GM19438 (cell line): ENCODE data around the gene EHBP1.
"Not testable (repeated sequence)": the region's sequence is repeated elsewhere in the genome, so short reads cannot be mapped to it uniquely, and the experiment has no call there.

Experiments
- ATAC-seq: cut with Tn5 transposase; IDR thresholded peaks from one replicate; pipeline ENCODE4 v1.9.1; 2021; ENCODE audit warnings: low read depth; ENCODE audit not compliant: unreplicated experiment

EHBP1 gene

DNA sequence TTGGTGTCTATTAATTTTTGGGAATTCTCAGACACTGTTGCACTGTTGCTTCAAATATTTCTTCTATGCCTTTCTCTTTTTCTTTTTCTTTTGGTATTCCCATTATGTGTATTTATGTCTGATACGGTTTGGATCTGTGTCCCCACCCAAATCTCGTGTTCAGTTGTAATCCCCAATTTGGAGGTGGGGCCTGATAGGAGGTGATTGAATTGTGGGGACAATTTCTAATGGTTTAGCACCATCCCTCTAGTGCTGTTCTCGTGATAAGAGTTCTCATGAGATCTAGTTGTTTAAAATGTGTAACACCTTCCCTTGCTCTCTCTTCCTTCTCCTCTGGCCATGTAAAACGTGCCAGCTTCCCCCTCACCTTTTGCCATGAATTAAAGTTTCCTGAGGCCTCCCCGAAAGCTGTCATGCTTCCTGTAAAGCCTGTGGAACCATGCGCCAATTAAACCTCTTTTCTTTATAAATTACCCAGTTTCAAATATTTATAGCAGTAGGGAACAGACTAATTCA lies 26.8 kb downstream of the EHBP1 start:
- no peak for ATAC-seq

DNA sequence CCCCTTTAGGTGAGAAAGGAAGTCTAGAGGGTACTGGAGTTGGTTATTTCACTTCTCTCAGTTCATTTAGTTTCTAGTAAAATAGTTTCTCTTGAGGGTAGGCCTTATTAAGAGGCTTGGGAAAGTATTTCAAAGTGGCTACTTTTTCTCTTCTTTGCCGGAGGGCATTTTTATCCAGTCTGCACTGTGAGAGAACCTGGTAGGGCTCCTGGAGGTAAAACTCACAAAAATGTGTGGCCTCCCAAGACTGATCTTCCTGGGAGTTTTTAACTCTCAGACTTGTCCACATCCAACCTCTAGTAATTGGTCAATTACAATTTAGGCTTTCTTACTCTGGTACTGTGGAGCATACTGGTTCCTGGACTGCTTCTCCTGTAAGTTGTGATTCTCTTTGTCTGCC lies 28.0 kb downstream of the EHBP1 start:
- ATAC-seq, result no peak

DNA sequence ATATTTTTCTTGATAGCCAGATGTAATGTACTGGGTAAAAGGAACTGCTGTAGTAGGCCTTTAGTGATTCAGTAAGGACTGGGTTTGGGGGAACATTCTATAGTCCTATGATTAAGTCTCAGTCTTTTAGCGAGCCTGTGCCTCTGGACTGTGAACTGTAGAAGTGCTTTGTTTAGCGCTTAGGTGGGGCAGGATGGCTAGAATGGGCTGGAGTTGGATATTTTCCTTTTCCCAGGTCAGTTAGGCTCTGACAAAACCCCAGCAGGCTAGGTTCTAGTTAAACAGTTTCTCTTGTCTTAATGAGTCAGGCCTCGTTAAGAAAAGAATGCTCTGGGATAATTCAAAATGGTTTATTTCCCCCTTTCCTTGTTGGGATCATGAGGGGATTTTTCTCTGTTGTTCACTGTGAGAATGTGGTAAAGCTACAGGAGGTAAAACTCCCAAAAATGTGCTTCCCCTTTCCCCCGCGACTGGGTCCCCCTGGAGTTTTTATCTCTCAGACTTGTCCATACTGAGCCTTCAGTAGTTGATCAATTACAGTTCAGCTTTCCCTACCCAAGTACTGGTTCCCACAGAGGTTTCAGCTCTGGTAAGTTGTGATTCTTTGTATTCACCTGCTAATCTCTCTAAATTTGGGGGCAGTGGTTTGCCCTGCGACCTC lies 31.5 kb downstream of the EHBP1 start:
- ATAC-seq, result no peak

DNA sequence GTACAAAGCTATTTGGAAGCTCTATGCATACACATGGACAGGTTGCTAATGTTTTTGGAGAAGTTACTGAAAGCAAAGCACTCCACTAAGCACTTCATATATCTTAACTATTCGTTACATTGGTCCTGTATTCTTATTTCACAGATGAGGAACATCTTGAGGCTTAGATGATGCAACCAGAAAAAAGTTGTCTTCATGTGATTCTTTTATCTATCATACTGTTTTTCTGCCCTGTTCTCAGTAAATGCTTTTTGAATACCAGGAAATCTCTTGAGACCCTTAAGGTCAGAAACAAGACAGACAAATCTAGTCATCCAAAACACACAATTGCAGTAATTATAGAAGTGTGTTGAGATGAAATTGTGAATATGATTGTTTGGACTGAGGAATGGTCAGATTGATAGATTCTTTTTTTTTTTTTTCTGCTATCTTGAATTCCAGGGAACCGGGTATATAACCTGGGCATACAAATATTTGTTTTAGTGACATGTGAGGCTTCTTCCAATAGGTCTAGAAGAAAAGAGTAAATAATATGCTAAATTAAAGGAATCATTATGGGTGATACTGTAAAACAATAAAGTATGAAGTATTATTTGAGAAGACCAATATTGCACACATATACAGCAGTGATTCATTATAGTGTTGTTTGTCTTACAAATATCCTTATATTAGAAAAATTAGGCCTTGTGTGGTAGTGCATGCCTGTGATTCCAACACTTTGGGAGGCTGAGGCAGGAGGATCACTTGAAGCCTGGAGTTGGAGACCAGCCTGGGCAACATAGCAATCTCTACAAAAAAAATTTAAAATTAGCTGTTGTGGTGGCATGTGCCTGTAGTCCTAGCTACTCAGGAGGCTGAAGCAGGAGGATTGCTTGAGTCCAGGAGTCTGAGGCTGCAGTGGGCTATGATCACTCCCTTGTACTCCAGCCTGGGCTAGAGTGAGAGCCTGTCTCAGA lies 33.7 kb downstream of the EHBP1 start:
- ATAC-seq, result no peak

DNA sequence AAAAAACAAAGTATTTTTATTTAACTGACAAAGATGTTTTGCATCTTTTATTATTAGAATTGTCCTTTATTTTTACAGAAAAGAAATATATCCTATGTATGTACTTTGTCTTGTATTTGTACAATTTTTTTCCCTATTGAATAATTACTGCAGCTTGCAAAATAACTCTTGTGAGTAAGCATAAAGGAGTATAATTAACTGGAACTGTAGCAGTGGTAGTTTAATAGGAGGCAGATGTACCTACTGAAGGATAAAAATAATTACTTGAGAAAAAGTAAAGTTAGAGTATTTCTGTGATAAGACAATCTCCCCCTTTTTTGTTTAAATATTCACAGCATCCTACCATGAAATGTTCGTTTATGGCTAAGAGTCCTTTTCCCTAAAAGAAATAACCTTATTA lies 34.7 kb downstream of the EHBP1 start:
- no peak for ATAC-seq

DNA sequence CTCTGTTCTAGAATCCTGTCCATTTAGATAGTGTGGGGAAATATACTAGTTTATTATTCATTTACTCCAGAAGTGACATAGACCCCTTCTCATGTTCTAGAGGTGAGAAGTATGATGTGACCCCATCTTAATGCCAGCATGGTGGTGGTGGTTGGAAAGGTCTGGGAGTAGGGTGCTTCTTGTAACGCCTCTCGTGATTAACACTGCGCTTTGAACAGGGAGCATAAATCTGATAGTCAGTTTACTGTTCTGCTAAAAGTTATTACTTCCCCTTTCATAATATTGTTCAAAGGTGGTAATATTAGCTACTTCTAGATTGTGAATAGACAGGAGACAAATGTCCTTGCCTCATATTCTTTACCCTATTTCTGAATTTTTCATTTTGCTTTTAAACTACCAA lies 35.6 kb downstream of the EHBP1 start:
- ATAC-seq, result no peak

DNA sequence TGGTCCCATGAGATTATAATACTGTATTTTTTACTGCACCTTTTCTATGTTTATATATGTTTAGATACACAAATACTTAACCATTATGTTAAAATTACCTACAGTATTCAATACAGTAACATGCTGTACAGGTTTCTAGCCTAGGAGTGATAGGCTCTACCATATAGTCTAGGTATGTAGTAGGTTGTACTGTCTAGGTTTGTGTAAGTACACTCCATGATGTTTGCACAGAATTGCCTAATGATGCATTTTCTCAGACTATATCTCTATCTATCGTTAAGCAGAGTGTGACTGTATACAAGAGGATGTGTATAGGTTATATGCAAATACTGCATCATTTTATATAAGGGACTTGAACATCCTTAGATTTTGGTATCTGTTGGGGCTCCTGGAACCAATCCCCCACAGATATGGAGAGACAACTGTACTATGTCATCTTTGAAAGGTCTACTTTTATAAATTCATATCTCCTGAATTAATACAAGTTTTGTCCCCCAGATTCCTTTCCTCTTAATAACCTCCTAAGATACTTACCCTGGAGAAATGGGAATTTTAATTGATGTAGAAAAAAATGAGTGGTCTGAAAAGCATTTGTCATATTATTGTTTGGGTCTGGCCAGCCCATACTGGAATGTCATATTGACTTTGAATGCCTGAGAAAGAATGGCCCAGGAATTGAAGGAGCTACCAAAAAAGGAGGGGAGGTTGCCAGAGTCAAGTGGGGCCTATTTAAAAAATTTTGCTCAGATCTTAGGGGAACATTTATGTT lies 36.6 kb downstream of the EHBP1 start:
- ATAC-seq, result no peak

DNA sequence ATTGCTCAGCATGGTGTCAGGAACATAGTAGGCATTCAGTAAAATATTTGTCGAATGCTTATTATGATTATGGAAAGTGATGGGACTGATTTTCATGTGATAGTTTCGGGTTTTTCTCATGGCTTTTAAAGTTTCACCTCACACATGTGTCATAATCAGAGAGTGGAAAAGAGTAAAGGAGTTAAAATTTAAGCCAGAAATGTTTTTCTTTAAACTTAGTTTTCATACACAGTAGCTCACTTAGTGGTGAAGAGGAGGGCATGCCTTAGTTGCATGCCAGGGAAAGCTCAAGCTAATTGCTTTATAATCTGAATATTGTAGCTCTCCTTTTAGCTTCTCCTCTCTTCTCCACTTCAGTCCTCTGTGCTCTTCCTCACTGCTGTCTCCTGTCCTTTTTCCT lies 38.0 kb downstream of the EHBP1 start:
- ATAC-seq, result no peak

DNA sequence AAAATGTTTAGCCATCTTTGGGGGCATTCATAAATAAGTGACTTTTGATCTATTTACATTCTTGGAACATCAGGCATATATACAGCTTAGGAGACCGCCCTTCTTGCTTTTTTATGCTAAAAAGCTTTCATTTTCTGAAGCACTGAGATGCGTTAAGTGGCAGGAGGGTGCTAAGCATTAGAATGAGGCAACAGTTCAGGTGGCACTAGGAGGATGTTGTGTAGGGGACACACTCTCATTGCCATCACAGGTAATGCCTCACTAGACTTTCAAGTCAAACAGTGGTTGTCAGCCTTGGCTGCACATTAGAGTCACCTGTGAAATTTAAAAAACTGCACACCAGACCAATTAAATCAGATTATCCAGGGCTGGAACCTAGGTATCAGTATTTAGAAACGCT lies 39.1 kb downstream of the EHBP1 start:
- no peak for ATAC-seq

DNA sequence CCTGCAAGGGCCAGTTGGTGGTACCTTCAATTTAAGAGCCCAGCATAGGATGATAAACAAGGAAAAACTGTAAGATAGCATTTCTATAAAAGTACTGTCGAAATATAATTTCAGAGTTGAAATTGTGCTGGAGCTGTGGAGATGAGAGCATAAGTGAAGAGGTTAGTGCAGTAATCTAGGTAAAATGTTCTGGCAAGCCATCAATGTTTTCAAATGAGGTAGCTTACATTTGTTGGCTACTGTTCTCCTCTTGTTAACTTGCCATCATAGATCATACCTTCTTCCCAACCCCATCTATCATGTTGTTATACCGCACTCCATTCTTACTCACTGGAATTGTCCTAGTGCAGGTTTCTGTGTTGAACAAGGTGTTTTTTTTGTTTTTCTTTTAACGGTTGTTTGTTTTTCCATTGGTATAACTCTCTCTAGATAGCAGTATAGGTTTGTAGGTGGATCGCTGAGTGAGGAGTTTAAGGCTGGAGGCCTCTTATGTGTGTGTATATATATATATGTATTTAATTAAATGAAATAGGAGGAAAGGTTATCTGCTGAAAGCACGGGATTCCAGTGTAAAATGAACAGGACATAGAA lies 40.5 kb downstream of the EHBP1 start:
- no peak for ATAC-seq

DNA sequence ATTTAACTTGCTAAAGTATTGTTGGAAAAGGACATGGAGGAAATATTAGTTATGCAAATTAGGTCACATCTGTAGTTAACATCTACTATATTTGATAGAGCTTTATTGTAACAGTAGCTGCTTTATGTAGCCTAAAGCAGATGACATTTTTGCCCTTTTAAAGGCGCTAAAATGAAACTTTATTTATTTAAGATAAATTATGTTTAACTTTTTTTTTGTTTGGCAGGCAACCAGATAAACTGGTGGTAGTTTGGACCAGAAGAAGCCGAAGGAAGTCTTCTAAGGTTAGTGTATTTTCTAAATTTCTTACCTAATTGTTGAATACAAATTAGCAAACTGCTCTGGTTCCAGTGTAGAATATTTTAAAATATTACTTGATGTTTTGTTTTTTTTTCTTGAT lies 41.7 kb downstream of the EHBP1 start:
- no peak for ATAC-seq

DNA sequence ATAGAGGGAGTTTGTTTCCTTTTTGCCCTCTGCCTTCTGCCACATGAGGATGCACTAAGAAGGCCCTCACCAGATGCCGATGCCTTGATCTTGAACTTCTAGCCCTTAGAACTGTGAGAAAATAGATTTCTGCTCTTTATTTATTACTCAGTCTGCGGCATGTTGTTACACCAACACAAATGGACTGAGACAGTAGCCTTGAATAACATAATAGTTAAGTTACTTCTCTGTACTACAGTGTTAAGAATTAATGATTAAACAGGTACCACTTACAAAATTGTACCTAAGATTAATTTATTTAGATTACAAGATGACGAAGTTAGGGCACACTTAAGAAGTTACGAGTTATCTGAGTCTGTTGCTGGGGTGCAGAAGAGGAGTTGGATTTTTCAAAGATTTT lies 42.4 kb downstream of the EHBP1 start:
- ATAC-seq, result no peak

DNA sequence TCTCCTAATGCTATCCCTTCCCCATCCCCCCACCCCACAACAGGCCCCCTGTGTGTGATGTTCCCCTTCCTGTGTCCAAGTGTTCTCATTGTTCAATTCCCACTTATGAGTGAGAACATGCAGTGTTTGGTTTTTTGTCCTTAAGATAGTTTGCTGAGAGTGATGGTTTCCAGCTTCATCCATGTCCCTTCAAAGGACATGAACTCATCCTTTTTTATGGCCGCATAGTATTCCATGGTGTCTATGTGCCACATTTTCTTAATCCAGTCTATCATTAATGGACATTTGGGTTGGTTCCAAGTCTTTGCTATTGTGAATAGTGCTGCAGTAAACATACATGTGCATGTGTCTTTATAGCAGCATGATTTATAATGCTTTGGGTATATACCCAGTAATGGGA lies 43.6 kb downstream of the EHBP1 start:
- not testable (repeated sequence) for ATAC-seq

DNA sequence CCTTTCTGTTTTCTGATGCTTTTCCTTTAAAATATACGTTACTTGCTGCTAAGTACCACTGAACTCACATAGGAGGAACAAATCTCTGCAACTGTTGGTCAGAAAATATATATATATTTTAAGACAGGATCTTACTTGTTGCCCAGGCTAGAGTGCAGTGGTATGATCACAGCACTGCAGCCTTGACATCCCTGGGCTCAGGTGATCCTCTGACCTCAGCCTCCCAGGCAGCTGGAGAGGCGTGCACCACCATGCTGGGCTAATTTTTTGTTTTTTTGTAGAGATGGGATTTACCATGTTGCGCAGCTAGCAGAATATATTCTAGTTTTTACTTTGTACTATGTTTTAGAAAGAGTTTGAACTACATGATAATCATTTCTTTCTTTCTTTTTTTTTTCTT lies 51.5 kb downstream of the EHBP1 start:
- ATAC-seq, result no peak

DNA sequence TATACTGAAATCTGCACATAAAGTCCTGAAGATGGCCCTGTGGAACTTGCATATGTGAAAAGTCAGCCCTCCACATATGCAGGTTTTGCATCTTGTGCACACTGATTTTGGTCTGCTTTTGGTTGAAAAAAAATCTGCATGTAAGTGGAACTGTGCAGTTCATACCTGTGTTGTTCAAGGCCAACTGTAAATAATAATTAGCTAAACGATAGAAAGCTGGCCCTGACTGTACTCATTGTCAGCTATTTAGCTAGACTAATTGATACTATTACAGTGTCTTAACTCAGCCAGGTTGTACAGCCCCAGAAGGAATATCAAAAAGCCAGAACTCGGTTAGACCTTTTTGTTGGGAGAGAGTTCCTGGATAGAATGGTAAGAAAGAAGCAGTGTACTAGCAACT lies 54.5 kb downstream of the EHBP1 start:
- ATAC-seq, result no peak

DNA sequence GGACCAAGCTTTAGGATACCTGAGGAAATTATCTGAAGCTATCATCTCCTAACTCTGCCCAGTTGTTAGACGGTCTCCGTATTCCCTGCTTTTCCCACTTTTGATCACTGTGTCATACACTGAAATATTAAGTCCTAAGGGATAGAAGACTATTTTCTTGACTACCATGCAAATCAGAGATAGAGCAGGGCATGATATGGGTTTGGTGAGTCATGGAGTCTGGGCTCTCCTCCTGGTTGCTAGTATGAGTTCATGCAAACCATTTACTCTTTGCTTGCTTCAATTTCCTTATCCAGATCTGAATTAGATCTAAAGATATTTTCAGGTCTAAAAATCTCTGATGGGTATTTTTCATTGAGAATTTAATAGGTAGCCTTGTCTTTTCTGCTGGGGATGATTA lies 55.0 kb downstream of the EHBP1 start:
- no peak for ATAC-seq

DNA sequence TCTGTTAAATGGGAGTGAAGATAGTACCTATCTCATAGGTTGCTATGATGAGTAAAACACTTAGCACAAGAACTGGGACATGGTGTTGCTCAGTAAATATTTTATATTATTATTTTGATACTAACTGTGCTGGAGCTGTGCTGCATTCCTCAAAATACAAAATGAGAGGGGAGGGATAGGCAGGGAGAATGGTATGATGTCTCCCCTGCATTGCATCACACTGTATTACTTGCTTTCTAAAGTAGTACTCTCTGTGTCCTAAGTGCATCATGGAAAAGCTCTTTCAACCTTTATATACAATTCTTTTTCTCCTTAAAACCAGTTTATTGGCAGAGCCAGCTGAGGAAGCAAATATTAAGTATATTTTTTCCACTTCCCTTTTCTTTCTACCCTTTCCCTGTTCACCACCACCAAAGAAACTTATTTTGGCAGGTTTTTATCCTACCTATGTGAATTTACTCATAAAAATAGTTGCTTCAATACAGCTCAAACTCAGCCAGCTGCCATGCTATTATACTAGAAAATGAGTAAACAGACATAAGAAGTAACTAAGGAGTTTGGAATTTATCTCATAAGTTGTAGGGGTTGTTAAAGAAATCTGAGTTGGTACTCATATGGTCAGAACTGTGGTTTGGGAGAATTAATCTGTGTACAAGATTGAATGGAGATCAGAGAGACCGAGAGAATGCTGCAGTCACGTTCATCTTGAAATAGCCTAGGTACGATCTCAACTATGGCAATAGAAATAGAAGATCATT lies 60.3 kb downstream of the EHBP1 start:
- ATAC-seq, result no peak

DNA sequence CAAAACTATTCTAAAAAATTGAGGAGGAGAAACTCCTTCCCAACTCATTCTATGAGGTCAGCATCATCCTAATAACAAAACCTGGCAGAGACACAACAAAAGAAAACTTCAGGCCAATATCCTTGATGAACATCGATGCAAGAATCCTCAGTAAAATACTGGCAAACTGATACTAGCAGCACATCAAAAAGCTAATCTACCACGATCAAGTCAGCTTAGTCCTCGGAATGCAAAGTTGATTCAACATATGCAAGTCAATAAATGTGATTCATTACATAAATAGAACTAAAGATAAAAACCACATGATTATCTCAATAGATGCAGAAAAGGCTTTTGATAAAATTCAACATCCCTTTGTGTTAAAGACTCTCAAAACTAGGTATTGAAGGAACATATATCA lies 63.1 kb downstream of the EHBP1 start:
- ATAC-seq, result no peak

DNA sequence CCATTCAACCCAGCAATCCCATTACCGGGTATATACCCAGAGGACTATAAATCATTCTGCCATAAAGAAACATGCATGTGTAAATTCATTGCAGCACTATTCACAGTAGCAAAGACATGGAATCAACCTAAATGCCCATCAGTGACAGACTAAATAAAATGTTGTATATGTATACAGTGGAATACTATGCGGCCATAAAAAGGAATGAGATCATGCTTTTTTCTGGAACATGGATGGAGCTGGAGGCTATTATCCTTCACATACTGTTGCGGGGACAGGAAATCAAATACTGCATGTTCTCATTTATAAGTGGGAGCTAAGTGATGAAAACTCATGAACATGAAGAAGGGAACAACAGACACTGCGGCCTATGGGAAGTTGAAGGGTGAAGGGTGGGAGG lies 65.1 kb downstream of the EHBP1 start:
- no peak for ATAC-seq
